GM12801 (cell line): ENCODE measurements around the gene SETDB1.

Source experiments
- TF ChIP-seq, protein P1 (sequence below): IDR thresholded peaks from one replicate; pipeline ENCODE4 v1.5.1; 2011; ENCODE audit warnings: control low read depth; ENCODE audit not compliant: insufficient read length; ENCODE audit errors: extremely low read depth

SETDB1 gene

DNA sequence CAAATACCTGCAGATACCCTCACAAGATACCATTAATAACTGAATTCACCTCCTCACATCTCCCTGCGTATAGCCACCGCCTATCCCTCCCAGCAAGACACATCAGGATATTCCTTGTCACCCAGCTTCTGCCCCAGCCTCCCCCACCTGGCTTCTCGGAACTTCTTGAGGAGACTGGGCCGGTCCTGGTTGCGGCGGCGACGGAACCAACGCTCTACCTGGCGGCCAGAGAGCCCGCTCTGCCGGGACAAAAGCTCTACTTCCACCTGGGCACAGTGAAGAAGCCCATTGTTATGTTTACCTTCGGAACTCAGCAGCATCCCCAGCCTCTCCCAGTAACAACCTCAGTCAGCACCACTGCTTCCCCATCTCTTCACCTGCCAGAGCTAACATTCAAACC is 41.8 kb downstream of the SETDB1 start:
- TF ChIP-seq, protein P1, sequence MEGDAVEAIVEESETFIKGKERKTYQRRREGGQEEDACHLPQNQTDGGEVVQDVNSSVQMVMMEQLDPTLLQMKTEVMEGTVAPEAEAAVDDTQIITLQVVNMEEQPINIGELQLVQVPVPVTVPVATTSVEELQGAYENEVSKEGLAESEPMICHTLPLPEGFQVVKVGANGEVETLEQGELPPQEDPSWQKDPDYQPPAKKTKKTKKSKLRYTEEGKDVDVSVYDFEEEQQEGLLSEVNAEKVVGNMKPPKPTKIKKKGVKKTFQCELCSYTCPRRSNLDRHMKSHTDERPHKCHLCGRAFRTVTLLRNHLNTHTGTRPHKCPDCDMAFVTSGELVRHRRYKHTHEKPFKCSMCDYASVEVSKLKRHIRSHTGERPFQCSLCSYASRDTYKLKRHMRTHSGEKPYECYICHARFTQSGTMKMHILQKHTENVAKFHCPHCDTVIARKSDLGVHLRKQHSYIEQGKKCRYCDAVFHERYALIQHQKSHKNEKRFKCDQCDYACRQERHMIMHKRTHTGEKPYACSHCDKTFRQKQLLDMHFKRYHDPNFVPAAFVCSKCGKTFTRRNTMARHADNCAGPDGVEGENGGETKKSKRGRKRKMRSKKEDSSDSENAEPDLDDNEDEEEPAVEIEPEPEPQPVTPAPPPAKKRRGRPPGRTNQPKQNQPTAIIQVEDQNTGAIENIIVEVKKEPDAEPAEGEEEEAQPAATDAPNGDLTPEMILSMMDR: no peak

- TF ChIP-seq, protein P1: no peak
These were observed 42.3 kb downstream of the SETDB1 start for GRCh38 chr1:150968491-150968890.

- TF ChIP-seq, protein P1: no peak
These were observed 43.5 kb downstream of the SETDB1 start for GRCh38 chr1:150969626-150970025.

- TF ChIP-seq, protein P1: no peak
These were observed 44.8 kb downstream of the SETDB1 start for GRCh38 chr1:150970808-150971582.

DNA sequence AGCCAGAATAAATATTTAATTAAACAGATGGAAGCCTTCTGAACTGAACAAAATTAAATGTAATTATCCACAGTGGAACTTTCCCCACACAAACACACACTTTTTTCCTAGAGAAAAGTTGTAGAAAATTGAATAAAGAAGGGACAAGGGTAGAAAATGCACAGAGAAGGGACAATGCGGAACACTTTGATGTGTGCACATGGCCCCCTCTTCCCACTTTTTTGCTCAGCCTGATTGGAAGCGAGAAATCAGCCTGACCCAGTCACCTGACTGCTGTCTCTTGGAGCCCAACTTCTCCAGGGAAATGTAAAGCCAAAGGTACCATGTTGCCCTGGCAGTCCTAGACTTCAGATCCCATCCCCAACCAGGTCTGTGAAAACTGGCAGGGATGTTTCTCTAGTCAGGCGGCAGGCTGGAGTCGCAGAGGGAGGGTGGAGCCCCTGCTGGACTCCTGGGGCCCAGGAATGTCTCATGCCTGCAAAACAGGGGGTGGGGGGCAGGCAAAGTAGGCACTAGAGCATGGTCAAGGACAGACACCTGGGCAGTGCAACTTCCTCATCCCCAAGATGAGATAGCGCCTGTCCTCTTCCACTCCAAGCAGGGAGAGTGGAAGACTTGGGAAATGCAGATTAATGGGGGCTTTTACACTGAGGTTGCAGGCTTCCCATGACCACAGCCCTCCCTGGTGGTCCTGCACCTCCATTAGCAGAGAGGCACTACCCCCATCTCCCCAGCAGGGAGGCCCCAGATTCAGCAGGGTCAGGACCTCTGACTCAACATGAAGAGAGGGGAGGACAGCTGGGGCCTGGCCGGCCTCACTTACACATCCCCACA is 45.6 kb downstream of the SETDB1 start:
- TF ChIP-seq, protein P1: no peak

- TF ChIP-seq, protein P1: no peak
These were observed 46.3 kb downstream of the SETDB1 start for GRCh38 chr1:150972417-150972940.

- TF ChIP-seq, protein P1: no peak
These were observed 47.2 kb downstream of the SETDB1 start for GRCh38 chr1:150973258-150973835.
